Right atrium auricular region (tissue), 2 donors: ENCODE data around the gene BANF1. TPM values are rescaled to one million over a fixed set of nuclear protein-coding genes. Genes with fewer than 3 reads are reported as not detected.

Experiments
- DNase-seq: peaks from one replicate; pipeline ENCODE4 v3.0.0-alpha.2; 2019; ENCODE audit warnings: low spot score
- H3K27ac ChIP-seq, 2 donors: fragments of 200-600 bp; sonication (generic); 1 replicate in 1 of 2; 2 replicates in 1 of 2; pipeline ENCODE4 v1.5.1; 2016 to 2019
- H3K27me3 ChIP-seq, 2 donors: fragments of 200-600 bp; sonication (generic); one replicate each; pipeline versions ENCODE4 v1.5.1 to v1.6.0; 2017 to 2019
- H3K36me3 ChIP-seq: fragments of 200-600 bp; sonication (generic); one replicate; pipeline ENCODE4 v1.5.1; 2016
- H3K4me1 ChIP-seq, 2 donors: fragments of 200-600 bp; sonication (generic); one replicate each; pipeline versions ENCODE4 v1.5.1 to v1.6.0; 2017 to 2019
- H3K4me3 ChIP-seq, 2 donors: fragments of 200-600 bp; sonication (generic); 1 replicate in 1 of 2; 2 replicates in 1 of 2; pipeline ENCODE4 v1.5.1; 2017 to 2019; ENCODE audit warnings: mild to moderate bottlenecking in 1 of 2, moderate library complexity in 1 of 2
- H3K9me3 ChIP-seq, 2 donors: fragments of 200-600 bp; sonication (generic); one replicate each; pipeline ENCODE4 v1.5.1; 2019
- total RNA-seq, 2 donors: library from RNA; depleted of rRNA; stranded (reverse); fragments of >200 nt; gene quantifications; one replicate each; pipeline ENCODE4 v1.1.0, GENCODE V29; 2016
- TF ChIP-seq, protein P1 (sequence below), 2 donors: fragments of 200-600 bp; sonication (generic); IDR thresholded peaks; one replicate each; pipeline ENCODE4 v1.5.1; 2019; ENCODE audit warnings: antibody characterized with exemption in 2 of 2

The BANF1 gene
- total RNA-seq, 2 donors from 2014 or later: 66.6 to 85.5 TPM

DNA sequence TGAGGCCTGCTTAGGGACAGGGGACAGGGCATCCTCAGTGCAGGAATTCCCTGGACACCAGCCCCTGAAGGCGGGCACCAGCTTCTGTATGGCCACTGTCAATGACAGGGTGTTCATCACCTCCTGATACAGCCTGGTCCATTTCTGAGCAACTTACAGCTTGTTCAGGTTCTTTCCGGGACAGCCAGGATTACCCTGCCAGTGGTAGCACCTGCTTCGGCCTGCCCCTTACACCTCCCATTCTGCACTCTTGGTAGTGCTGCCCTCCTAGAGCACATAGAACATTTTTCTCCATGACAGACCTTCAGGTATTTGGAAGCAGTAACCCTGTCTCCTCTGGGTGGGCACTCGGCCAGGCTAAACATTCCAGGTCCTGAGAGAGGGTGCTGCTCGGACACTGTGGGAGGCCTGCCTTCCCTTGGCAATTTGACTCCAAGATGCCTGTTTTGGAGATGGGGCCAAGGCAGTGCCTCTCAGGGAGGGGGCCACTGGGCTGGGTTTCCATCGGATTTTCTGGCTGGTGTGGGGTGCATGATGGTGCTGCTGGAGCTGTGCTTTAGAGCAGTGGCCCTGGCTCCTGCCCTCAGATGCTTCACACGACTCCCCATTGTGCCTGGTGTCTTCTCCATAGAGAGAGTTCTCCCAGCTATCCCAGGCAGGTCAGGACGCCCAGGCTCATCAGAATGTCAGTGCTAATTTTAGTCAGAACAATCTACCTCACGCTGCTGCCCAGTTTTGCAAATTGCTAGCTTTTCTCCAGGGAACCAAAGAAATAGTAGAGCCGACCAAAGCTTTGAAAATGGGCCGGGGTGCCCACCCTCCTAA is 45.5 kb downstream of the BANF1 start:
- Histone ChIP-seq H3K27ac (peak overlapping the region; percentile 56 to 80), H3K27me3 (no peaks in the 10 kb centered on the region), H3K9me3 (no peaks in the 10 kb centered on the region), H3K4me3 (peak overlapping the region; percentile 43 to 47), H3K4me1 (peaks cover 3 to 36% of the 10 kb centered on the region in 2 donors), H3K36me3 (no peaks in the 10 kb centered on the region)
- TF ChIP-seq, protein P1, sequence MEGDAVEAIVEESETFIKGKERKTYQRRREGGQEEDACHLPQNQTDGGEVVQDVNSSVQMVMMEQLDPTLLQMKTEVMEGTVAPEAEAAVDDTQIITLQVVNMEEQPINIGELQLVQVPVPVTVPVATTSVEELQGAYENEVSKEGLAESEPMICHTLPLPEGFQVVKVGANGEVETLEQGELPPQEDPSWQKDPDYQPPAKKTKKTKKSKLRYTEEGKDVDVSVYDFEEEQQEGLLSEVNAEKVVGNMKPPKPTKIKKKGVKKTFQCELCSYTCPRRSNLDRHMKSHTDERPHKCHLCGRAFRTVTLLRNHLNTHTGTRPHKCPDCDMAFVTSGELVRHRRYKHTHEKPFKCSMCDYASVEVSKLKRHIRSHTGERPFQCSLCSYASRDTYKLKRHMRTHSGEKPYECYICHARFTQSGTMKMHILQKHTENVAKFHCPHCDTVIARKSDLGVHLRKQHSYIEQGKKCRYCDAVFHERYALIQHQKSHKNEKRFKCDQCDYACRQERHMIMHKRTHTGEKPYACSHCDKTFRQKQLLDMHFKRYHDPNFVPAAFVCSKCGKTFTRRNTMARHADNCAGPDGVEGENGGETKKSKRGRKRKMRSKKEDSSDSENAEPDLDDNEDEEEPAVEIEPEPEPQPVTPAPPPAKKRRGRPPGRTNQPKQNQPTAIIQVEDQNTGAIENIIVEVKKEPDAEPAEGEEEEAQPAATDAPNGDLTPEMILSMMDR (IDR thresholded peaks at IDR 0.05): no peak
- no peak for DNase-seq

DNA sequence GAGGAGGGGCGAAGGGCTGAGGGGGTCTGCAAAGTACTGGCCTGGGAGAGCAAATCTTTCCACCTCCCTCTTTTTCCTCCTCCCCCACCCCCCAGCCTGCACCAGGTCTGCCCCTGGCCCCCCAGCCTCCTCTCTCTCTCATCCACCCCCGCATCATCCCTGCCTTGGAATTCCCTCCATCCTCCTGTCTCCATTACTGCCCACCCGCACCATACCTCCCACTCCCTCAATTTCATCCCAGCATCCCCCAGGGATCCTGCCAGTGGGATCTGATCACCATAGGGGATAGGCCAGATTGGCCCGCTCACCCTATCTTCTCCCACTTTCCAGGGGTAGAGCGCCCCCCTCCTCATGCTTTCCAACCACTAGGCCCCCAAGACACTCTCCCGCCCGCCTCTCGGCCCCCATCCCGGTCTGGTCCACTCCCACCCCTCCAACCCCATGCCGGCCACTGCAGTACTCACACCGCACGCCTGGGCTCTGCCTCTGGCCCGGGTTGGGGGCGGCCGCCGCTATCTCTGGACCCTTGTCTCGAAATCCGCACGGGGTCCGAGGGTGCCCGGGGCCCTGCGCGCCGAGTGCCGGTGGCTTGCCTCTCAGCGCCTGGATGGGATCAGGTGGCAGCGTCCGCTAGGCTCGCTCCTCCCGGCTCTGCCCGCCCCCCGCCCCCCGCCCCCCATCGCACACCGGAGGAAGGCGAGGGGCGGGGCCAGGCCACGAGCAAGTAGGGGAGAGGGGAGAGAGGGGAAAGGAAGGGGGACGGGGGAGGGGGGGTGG is 46.4 kb downstream of the BANF1 start, which contains the start of gene GAL3ST3:
Gene GAL3ST3, minus strand, starts transcription at position 615 of the 777 bp plus-strand sequence. CDS start 3,746 bp downstream, outside the sequence.
- Histone ChIP-seq H3K36me3 (no peaks in the 10 kb centered on the region), H3K27ac (peak within 1 kb of the TSS; percentile 55 to 80), H3K4me1 (peaks cover 3 to 46% of the 10 kb centered on the region in 2 donors), H3K9me3 (no peaks in the 10 kb centered on the region), H3K4me3 (peak within 1 kb of the TSS; percentile 43 to 47), H3K27me3 (no peaks in the 10 kb centered on the region)
- no peak for DNase-seq
- TF ChIP-seq, protein P1 (IDR thresholded peaks at IDR 0.05): no peak

DNA sequence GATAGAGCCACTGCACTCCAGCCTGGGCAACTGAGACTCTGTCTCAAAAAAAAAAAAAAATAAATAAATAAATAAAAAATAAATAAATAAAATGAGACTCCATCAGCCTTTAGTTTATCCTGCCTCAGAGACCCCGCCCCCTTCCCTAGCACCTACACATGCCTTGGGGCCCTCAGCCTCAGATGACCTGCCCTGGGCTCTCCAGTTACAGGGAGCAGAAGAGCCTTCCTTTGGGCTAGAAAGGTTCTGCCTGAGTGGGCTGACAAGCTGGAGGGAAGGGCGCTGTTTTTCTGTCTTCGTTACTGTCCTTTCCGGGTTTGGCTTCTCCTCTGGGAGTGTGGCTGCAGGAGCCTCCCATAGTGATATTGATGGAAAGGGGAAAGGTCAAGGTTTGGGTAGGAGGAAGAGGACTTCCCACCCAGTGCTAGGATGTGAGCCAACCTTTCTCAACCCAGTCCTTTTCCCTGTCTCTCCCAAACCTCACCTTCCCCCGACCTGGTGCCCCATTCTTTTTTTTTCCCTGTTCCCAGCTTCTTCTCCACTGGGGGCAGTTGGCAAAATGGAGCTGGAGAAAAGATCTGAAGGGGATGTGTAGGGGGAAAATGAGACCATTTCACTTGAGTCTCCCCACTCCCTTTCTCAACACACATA is 48.4 kb downstream of the BANF1 start:
- peaks cover 3 to 39% of the 10 kb centered on the region in 2 donors for H3K4me1 ChIP-seq
- DNase-seq: no peak
- TF ChIP-seq, protein P1 (IDR thresholded peaks at IDR 0.05): no peak
- H3K27me3 ChIP-seq: no peaks in the 10 kb centered on the region
- H3K4me3 ChIP-seq: no peak overlapping the region
- H3K27ac ChIP-seq: peak overlapping the region; percentile 92 to 94
- peaks cover 16% of the 10 kb centered on the region for H3K36me3 ChIP-seq
- no peaks in the 10 kb centered on the region for H3K9me3 ChIP-seq

DNA sequence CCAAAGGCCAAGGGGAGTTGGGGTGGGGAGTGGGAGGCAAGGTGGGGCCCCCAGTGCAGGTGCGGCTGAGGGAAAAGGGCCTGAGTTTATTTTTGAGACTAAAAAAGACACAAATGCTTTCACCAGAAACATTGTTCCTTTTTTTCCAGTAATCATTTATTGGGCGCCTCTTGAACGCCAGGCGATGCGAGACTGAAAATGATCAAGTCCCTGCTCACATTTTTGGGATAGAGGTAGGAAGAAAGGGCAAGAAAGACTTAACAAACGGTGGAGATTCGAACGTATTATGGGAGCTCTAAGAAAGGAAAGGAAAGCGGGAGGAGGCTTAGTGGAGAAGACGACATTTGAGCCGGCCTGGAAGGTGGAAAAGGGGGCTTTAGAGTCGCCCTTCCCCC is 49.1 kb downstream of the BANF1 start:
- TF ChIP-seq, protein P1 (IDR thresholded peaks at IDR 0.05): no peak
- Histone ChIP-seq H3K4me3 (peak overlapping the region; percentile 98 to 100), H3K27me3 (no peaks in the 10 kb centered on the region), H3K4me1 (peaks cover 3 to 39% of the 10 kb centered on the region in 2 donors), H3K9me3 (no peaks in the 10 kb centered on the region), H3K27ac (peak overlapping the region; percentile 92 to 94), H3K36me3 (peaks cover 22% of the 10 kb centered on the region)
- no peak for DNase-seq

DNA sequence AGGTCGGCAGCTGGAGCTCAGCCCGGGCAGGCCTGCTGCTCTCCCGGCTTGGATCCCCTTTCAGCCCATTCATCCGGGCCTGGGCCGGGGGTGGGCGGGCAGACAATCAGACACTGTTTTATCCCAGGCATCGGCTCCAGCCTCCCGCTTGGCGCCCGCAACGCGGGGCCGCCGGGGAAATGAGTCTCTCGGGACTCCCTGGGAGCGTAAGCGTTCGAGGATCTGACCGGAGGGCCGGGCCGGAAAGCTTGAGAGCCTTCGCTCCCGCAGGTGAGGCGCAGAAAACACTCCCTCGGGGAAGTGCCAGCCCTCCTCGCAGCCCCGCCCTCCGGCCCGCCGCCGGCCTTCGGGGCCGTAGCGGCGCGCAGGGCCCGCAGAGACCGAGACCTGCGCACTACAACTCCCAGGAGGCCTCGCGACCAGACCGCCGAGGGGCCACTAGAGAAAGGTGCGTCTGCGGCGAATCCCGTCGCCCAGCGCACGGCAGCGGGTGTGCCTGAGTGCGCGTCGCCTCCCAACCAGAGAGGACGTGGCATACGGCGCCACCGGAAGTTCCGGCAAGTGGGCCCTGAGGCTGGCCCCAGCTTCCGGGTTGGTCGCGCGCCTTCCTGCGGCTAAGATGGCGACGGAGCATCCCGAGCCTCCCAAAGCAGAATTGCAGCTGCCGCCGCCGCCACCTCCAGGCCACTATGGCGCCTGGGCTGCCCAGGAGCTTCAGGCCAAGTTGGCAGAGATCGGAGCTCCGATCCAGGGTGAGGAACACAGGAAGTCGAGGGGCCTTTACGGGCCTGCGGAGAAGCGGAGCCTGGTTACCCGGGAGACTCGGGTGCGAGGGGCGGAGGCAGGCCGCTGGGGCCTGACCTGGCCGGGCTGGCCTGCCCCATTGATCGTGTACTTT is 49.7 kb downstream of the BANF1 start, which contains the start of gene SF3B2:
Gene SF3B2, plus strand, starts transcription at position 599 of the 898 bp plus-strand sequence. Its CDS starts 21 bp downstream, at position 620.
- Histone ChIP-seq H3K27ac (peak within 1 kb of the TSS; percentile 92 to 94), H3K4me3 (peak within 1 kb of the TSS; percentile 98 to 100), H3K4me1 (peaks cover under 1 to 38% of the 10 kb centered on the region in 2 donors), H3K36me3 (peaks cover 29% of the 10 kb centered on the region), H3K9me3 (no peaks in the 10 kb centered on the region), H3K27me3 (no peaks in the 10 kb centered on the region)
- TF ChIP-seq, protein P1 (IDR thresholded peaks at IDR 0.05): peak in 1 of 2 donors; percentile 29
- DNase-seq: peak; percentile 97
